ENCODE data around the gene OTC.

The OTC gene

GRCh38 chrX:38352362-38352761, at the start of gene OTC:
OTC (plus strand) TSS chrX:38352604; CDS start chrX:38352697, 93 bp downstream.
- DNase-seq, result no peak

GRCh38 chrX:38304010-38304409, 48.4 kb upstream of the OTC start:
- no peak for DNase-seq

- no peak for DNase-seq
Observed at GRCh38 chrX:38305971-38306370, 46.4 kb upstream of the OTC start.

- DNase-seq, result no peak
Observed at GRCh38 chrX:38311743-38312142, 40.7 kb upstream of the OTC start.

GRCh38 chrX:38312436-38312835, 40.0 kb upstream of the OTC start:
- no peak for DNase-seq

GRCh38 chrX:38313190-38313589, 39.2 kb upstream of the OTC start:
- no peak for DNase-seq

GRCh38 chrX:38315186-38315585, 37.2 kb upstream of the OTC start:
- no peak for DNase-seq

- no peak for DNase-seq
Observed at GRCh38 chrX:38318196-38318595, 34.2 kb upstream of the OTC start.

- DNase-seq, result no peak
Observed at GRCh38 chrX:38318606-38319005, 33.8 kb upstream of the OTC start.

- no peak for DNase-seq
Observed at GRCh38 chrX:38320819-38321218, 31.6 kb upstream of the OTC start.

GRCh38 chrX:38326086-38326485, 26.3 kb upstream of the OTC start:
- no peak for DNase-seq

- DNase-seq, result peak; percentile 81
Observed at GRCh38 chrX:38327007-38327774, 25.2 kb upstream of the OTC start, which contains the start of gene RPGR. RPGR (minus strand) TSS chrX:38327509; CDS start chrX:38327367, 142 bp downstream.

- no peak for DNase-seq
Observed at GRCh38 chrX:38327775-38328081, 24.7 kb upstream of the OTC start.

GRCh38 chrX:38332505-38332904, 19.9 kb upstream of the OTC start:
- no peak for DNase-seq

GRCh38 chrX:38335382-38335781, 17.0 kb upstream of the OTC start:
- peak; percentile 4 for DNase-seq

- DNase-seq, result no peak
Observed at GRCh38 chrX:38336538-38337240, 15.7 kb upstream of the OTC start.

- no peak for DNase-seq
Observed at GRCh38 chrX:38341442-38341841, 11.0 kb upstream of the OTC start.

GRCh38 chrX:38342853-38343778, 9.3 kb upstream of the OTC start:
- no peak for DNase-seq

- DNase-seq, result no peak
Observed at GRCh38 chrX:38346150-38346549, 6.3 kb upstream of the OTC start.

GRCh38 chrX:38347136-38347535, 5.3 kb upstream of the OTC start:
- DNase-seq, result no peak

GRCh38 chrX:38351346-38351745, 1.1 kb upstream of the OTC start:
- no peak for DNase-seq

- no peak for DNase-seq
Observed at GRCh38 chrX:38356401-38356800, 4.0 kb downstream of the OTC start.
